ENCODE measurements around the gene EIF3M. TPM values are rescaled to one million over a fixed set of nuclear protein-coding genes. Genes with fewer than 3 reads are reported as not detected.

Gene EIF3M
- total and polyA plus RNA-seq, 2 donors (not counting 3 experiments of a cell fraction or from before 2014, with no cell fraction given) = 229 to 243 TPM

- Histone ChIP-seq H2AFZ (ENCODE audit: low read depth, low read length) (no peak overlapping the region), H3K4me3 (replicated peaks in 1 of 3; ENCODE audit: insufficient read depth in 1 of 3, low read depth in 1 of 3, low read length in 3 of 3) (no peak overlapping the region), H3K9ac (replicated peaks; ENCODE audit: extremely low read depth, insufficient read depth, low read length) (no peak overlapping the region), H3K27me3 (ENCODE audit: control insufficient read depth in 2 of 2, insufficient read depth in 2 of 2, low read length in 2 of 2) (no peaks in the 10 kb centered on the region), H3K4me1 (ENCODE audit: control insufficient read depth, extremely low read depth, insufficient read depth, low read length) (no peaks in the 10 kb centered on the region), H3K9me3 (replicated peaks; ENCODE audit: control insufficient read depth, insufficient read depth, low read length) (no peaks in the 10 kb centered on the region), H3K27ac (ENCODE audit: insufficient read depth, low read depth, low read length) (no peak overlapping the region), H3K36me3 (ENCODE audit: control insufficient read depth in 2 of 2, extremely low read depth in 1 of 2, insufficient read depth in 2 of 2, low read length in 2 of 2) (no peaks in the 10 kb centered on the region), H3K9me1 (replicated peaks; ENCODE audit: control insufficient read depth, extremely low read depth, insufficient read depth, low read length) (no peaks in the 10 kb centered on the region), H4K20me1 (replicated peaks; ENCODE audit: control insufficient read depth, extremely low read depth, insufficient read depth, low read length) (no peaks in the 10 kb centered on the region), H3K79me2 (ENCODE audit: control insufficient read depth, insufficient read depth, low read length) (no peaks in the 10 kb centered on the region), H3K4me2 (ENCODE audit: insufficient read depth, low read length) (no peak overlapping the region)
- DNase-seq (ENCODE audit: low read depth, low spot score) = no peak
- FAIRE-seq = no peak
- BruUV-seq (replicated peaks) = no TSS peak
- ChIA-PET POLR2A (no interaction called here), CTCF (no interaction called here)
- intact Hi-C loops (cut with micrococcal nuclease) (no loop called here), dilution Hi-C loops (cut with MboI; ENCODE audit: extremely low pct_ligation_motif_present, low sequenced_read_pairs) (no loop called here)
- TF ChIP-seq CTCF (IDR thresholded peaks at IDR 0.05; ENCODE audit: extremely low read depth in 1 of 2, insufficient read depth in 1 of 2, low read depth in 1 of 2, low read length in 2 of 2) = no peak
- TF ChIP-seq GATA2 (IDR thresholded peaks at IDR 0.05; ENCODE audit: insufficient read depth, insufficient read length, low read depth, low read length) = no peak
- TF ChIP-seq EZH2 (IDR thresholded peaks at IDR 0.05; ENCODE audit: borderline replicate concordance, low read depth, low read length, severe bottlenecking) = no peak
- TF ChIP-seq MAX (IDR thresholded peaks at IDR 0.05; ENCODE audit: insufficient read depth, insufficient read length) = no peak
- no peak for TF ChIP-seq FOS (IDR thresholded peaks at IDR 0.05; ENCODE audit: borderline replicate concordance, insufficient read depth, low read length)
- no peak for TF ChIP-seq MYC (IDR thresholded peaks at IDR 0.05; ENCODE audit: low read depth, low read length)
- TF ChIP-seq JUN (IDR thresholded peaks at IDR 0.05; ENCODE audit: borderline replicate concordance, insufficient read depth, insufficient read length, low read depth) = no peak
- no peak for TF ChIP-seq POLR2A (IDR thresholded peaks at IDR 0.05; ENCODE audit: low read depth, low read length)
- TF ChIP-seq POLR2AphosphoS5 (IDR thresholded peaks at IDR 0.05; ENCODE audit: insufficient read depth, low read depth, low read length) = no peak
Measured at GRCh38 chr11:32616903-32617302, 33.3 kb downstream of the EIF3M start.

Data from endothelial cell of umbilical vein (primary cell).